GM12865 (cell line): ENCODE results near the gene CTNNB1.

Source experiments
- DNase-seq: peaks from one replicate; pipeline ENCODE4 v3.0.0; 2010; ENCODE audit warnings: low read depth
- H3K4me3 ChIP-seq: 2 replicates; pipeline ENCODE4 v1.5.1; 2011; ENCODE audit warnings: mild to moderate bottlenecking, low read depth, low read length, control low read depth
- CTCF ChIP-seq: IDR thresholded peaks from 2 replicates; pipeline ENCODE4 v1.5.1; 2011; ENCODE audit warnings: low read length, control low read depth, low read depth, inconsistent platforms; ENCODE audit not compliant: insufficient read depth; ENCODE audit errors: missing control alignments

CTNNB1 gene

DNA sequence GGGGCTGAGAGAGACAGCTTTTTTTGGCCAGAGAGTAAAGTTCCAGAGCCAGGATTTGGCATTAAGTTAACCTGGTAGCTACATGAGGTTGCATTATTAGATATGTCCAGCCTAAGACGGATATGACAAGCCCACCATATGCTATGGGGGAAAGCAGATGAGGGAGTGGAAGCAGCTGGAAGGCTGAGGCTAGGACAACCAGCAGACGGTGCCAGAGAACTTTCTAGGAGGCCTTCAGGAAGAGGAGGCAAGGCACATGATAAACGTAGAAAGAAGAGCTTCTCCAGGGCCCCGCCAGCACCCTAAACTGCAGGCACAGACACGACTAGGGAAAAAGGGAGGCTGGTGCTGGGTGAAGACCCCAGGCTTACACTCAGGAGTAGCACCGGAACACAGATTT lies 87.0 kb downstream of the CTNNB1 start:
- H3K4me3 ChIP-seq: no peak overlapping the region
- DNase-seq: no peak
- TF ChIP-seq CTCF: no peak

DNA sequence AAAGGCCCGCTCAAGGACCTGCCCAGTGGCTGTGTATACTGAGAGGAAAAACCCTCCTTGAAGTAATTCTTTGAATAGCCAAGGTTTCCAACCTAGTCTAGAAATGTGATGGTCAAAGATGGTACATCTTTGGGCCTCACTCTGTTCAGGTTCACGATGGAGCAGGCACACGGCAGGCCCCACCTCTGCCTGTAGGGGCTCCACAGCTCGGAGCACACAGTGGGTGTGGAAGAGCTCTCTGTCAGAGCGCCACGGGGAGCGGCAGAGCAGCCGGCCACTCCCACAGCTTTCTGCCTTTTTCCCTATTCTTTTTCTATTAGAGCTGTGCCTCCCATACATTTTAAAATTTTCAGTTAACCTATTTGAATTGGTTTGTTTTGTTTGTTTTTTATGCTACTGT lies 89.5 kb downstream of the CTNNB1 start:
- DNase-seq: no peak
- no peak overlapping the region for H3K4me3 ChIP-seq
- no peak for TF ChIP-seq CTCF
